ENCODE data around the gene KCNB1. TPM values are rescaled to one million over a fixed set of nuclear protein-coding genes. Genes with fewer than 3 reads are reported as not detected.

The KCNB1 gene
- total RNA-seq, 2 donors from 2014 or later, result not detected

- Mint-ChIP-seq H3K4me3 (no peak overlapping the region), H3K27me3 (ENCODE audit: low read depth) (peaks cover 71% of the 10 kb centered on the region), H3K27ac (no peak overlapping the region), H3K36me3 (ENCODE audit: insufficient read depth in 2 of 2) (no peaks in the 10 kb centered on the region), H3K4me1 (ENCODE audit: low read depth) (no peaks in the 10 kb centered on the region), H3K9me3 (no peaks in the 10 kb centered on the region)
- no peak for DNase-seq
- ATAC-seq (replicated peaks in 1 of 2), result no peak
These were observed 5.3 kb downstream of the KCNB1 start for GRCh38 chr20:49477200-49477599.

GRCh38 chr20:49476016-49476355 lies 6.5 kb downstream of the KCNB1 start:
- no peak for ATAC-seq (replicated peaks in 1 of 2)
- Mint-ChIP-seq H3K4me3 (no peak overlapping the region), H3K27me3 (ENCODE audit: low read depth) (peaks cover 66% of the 10 kb centered on the region), H3K9me3 (no peaks in the 10 kb centered on the region), H3K27ac (no peak overlapping the region), H3K4me1 (ENCODE audit: low read depth) (no peaks in the 10 kb centered on the region), H3K36me3 (ENCODE audit: insufficient read depth in 2 of 2) (no peaks in the 10 kb centered on the region)
- DNase-seq, result no peak

- ATAC-seq (replicated peaks in 1 of 2) (no peak), DNase-seq (no peak)
- H3K27me3 Mint-ChIP-seq (ENCODE audit: low read depth), result peaks cover 66% of the 10 kb centered on the region
- H3K4me3 Mint-ChIP-seq, result no peak overlapping the region
- H3K27ac Mint-ChIP-seq, result no peak overlapping the region
- no peaks in the 10 kb centered on the region for H3K36me3 Mint-ChIP-seq (ENCODE audit: insufficient read depth in 2 of 2)
- H3K4me1 Mint-ChIP-seq (ENCODE audit: low read depth), result no peaks in the 10 kb centered on the region
- no peaks in the 10 kb centered on the region for H3K9me3 Mint-ChIP-seq
These were observed 7.0 kb downstream of the KCNB1 start for GRCh38 chr20:49475292-49476015.

GRCh38 chr20:49471397-49471796 lies 11.1 kb downstream of the KCNB1 start:
- no peak overlapping the region for H3K27ac Mint-ChIP-seq
- H3K4me1 Mint-ChIP-seq (ENCODE audit: low read depth), result no peaks in the 10 kb centered on the region
- DNase-seq (no peak), ATAC-seq (replicated peaks in 1 of 2) (no peak)
- H3K9me3 Mint-ChIP-seq, result no peaks in the 10 kb centered on the region
- H3K36me3 Mint-ChIP-seq (ENCODE audit: insufficient read depth in 2 of 2), result no peaks in the 10 kb centered on the region
- H3K27me3 Mint-ChIP-seq (ENCODE audit: low read depth), result peaks cover 74% of the 10 kb centered on the region
- H3K4me3 Mint-ChIP-seq, result no peak overlapping the region

- Mint-ChIP-seq H3K4me1 (ENCODE audit: low read depth) (no peaks in the 10 kb centered on the region), H3K36me3 (ENCODE audit: insufficient read depth in 2 of 2) (no peaks in the 10 kb centered on the region), H3K27ac (no peak overlapping the region), H3K9me3 (no peaks in the 10 kb centered on the region), H3K27me3 (ENCODE audit: low read depth) (peaks cover 75% of the 10 kb centered on the region), H3K4me3 (no peak overlapping the region)
- DNase-seq (no peak), ATAC-seq (replicated peaks in 1 of 2) (no peak)
These were observed 11.5 kb downstream of the KCNB1 start for GRCh38 chr20:49470922-49471321.

GRCh38 chr20:49469060-49469459 lies 13.4 kb downstream of the KCNB1 start:
- peaks cover 61% of the 10 kb centered on the region for H3K27me3 Mint-ChIP-seq (ENCODE audit: low read depth)

GRCh38 chr20:49468412-49468811 lies 14.1 kb downstream of the KCNB1 start:
- no peak overlapping the region for H3K27ac Mint-ChIP-seq
- no peak overlapping the region for H3K4me3 Mint-ChIP-seq
- no peaks in the 10 kb centered on the region for H3K4me1 Mint-ChIP-seq (ENCODE audit: low read depth)
- no peak for DNase-seq
- H3K36me3 Mint-ChIP-seq (ENCODE audit: insufficient read depth in 2 of 2), result no peaks in the 10 kb centered on the region
- no peak for ATAC-seq (replicated peaks in 1 of 2)
- H3K27me3 Mint-ChIP-seq (ENCODE audit: low read depth), result peaks cover 60% of the 10 kb centered on the region
- H3K9me3 Mint-ChIP-seq, result no peaks in the 10 kb centered on the region

More at GRCh38 chr20:49469060-49469459, 13.4 kb downstream of the KCNB1 start:
- Mint-ChIP-seq H3K36me3 (ENCODE audit: insufficient read depth in 2 of 2) (no peaks in the 10 kb centered on the region), H3K9me3 (no peaks in the 10 kb centered on the region), H3K27ac (no peak overlapping the region), H3K4me3 (no peak overlapping the region), H3K4me1 (ENCODE audit: low read depth) (no peaks in the 10 kb centered on the region)
- no peak for DNase-seq
- no peak for ATAC-seq (replicated peaks in 1 of 2)

- H3K27me3 Mint-ChIP-seq (ENCODE audit: low read depth), result peaks cover 64% of the 10 kb centered on the region
- H3K36me3 Mint-ChIP-seq (ENCODE audit: insufficient read depth in 2 of 2), result no peaks in the 10 kb centered on the region
- ATAC-seq (replicated peaks in 1 of 2) (no peak), DNase-seq (no peak)
- H3K27ac Mint-ChIP-seq, result no peak overlapping the region
- H3K4me3 Mint-ChIP-seq, result no peak overlapping the region
- H3K4me1 Mint-ChIP-seq (ENCODE audit: low read depth), result no peaks in the 10 kb centered on the region
- H3K9me3 Mint-ChIP-seq, result no peaks in the 10 kb centered on the region
These were observed 16.2 kb downstream of the KCNB1 start for GRCh38 chr20:49466114-49466912.

- ATAC-seq (replicated peaks in 1 of 2), result no peak
- Mint-ChIP-seq H3K27ac (no peak overlapping the region), H3K4me1 (ENCODE audit: low read depth) (no peaks in the 10 kb centered on the region), H3K4me3 (no peak overlapping the region), H3K27me3 (ENCODE audit: low read depth) (peaks cover 58% of the 10 kb centered on the region), H3K36me3 (ENCODE audit: insufficient read depth in 2 of 2) (no peaks in the 10 kb centered on the region), H3K9me3 (no peaks in the 10 kb centered on the region)
- DNase-seq, result no peak
These were observed 17.9 kb downstream of the KCNB1 start for GRCh38 chr20:49464556-49464955.

GRCh38 chr20:49462626-49463025 lies 19.8 kb downstream of the KCNB1 start:
- no peaks in the 10 kb centered on the region for H3K4me1 Mint-ChIP-seq (ENCODE audit: low read depth)
- no peak overlapping the region for H3K27ac Mint-ChIP-seq
- peaks cover 50% of the 10 kb centered on the region for H3K27me3 Mint-ChIP-seq (ENCODE audit: low read depth)
- no peak overlapping the region for H3K4me3 Mint-ChIP-seq
- no peaks in the 10 kb centered on the region for H3K36me3 Mint-ChIP-seq (ENCODE audit: insufficient read depth in 2 of 2)
- H3K9me3 Mint-ChIP-seq, result no peaks in the 10 kb centered on the region
- DNase-seq, result no peak
- no peak for ATAC-seq (replicated peaks in 1 of 2)

GRCh38 chr20:49461894-49462620 lies 20.4 kb downstream of the KCNB1 start:
- no peak for ATAC-seq (replicated peaks in 1 of 2)
- Mint-ChIP-seq H3K36me3 (ENCODE audit: insufficient read depth in 2 of 2) (no peaks in the 10 kb centered on the region), H3K4me1 (ENCODE audit: low read depth) (no peaks in the 10 kb centered on the region), H3K27me3 (ENCODE audit: low read depth) (peaks cover 45% of the 10 kb centered on the region), H3K27ac (no peak overlapping the region), H3K9me3 (no peaks in the 10 kb centered on the region), H3K4me3 (no peak overlapping the region)
- DNase-seq, result no peak

- H3K27ac Mint-ChIP-seq, result no peak overlapping the region
- no peaks in the 10 kb centered on the region for H3K36me3 Mint-ChIP-seq (ENCODE audit: insufficient read depth in 2 of 2)
- DNase-seq (no peak), ATAC-seq (replicated peaks in 1 of 2) (no peak)
- H3K27me3 Mint-ChIP-seq (ENCODE audit: low read depth), result peaks cover 45% of the 10 kb centered on the region
- H3K4me1 Mint-ChIP-seq (ENCODE audit: low read depth), result no peaks in the 10 kb centered on the region
- H3K9me3 Mint-ChIP-seq, result no peaks in the 10 kb centered on the region
- no peak overlapping the region for H3K4me3 Mint-ChIP-seq
These were observed 21.6 kb downstream of the KCNB1 start for GRCh38 chr20:49460916-49461315.

- no peak for ATAC-seq (replicated peaks in 1 of 2)
- Mint-ChIP-seq H3K27ac (no peak overlapping the region), H3K9me3 (no peaks in the 10 kb centered on the region), H3K36me3 (ENCODE audit: insufficient read depth in 2 of 2) (no peaks in the 10 kb centered on the region), H3K27me3 (ENCODE audit: low read depth) (peaks cover 49% of the 10 kb centered on the region), H3K4me3 (no peak overlapping the region), H3K4me1 (ENCODE audit: low read depth) (no peaks in the 10 kb centered on the region)
- DNase-seq, result no peak
These were observed 22.3 kb downstream of the KCNB1 start for GRCh38 chr20:49460131-49460530.
